Superior temporal gyrus (tissue), 1 donor: Measurements from ENCODE around the gene LRCH1.

Experiments
- DNase-seq: peaks from one replicate; pipeline ENCODE4 v3.0.0-alpha.2; 2016; ENCODE audit errors: extremely low spot score

The LRCH1 gene

GRCh38 chr13:46615888-46616531 is 63.0 kb downstream of the LRCH1 start:
- no peak for DNase-seq

GRCh38 chr13:46617229-46617721 is 64.3 kb downstream of the LRCH1 start:
- DNase-seq: no peak

- DNase-seq: no peak
These were observed 64.9 kb downstream of the LRCH1 start for GRCh38 chr13:46617885-46618284.

- DNase-seq: no peak
These were observed 65.8 kb downstream of the LRCH1 start for GRCh38 chr13:46618694-46619254.

DNA sequence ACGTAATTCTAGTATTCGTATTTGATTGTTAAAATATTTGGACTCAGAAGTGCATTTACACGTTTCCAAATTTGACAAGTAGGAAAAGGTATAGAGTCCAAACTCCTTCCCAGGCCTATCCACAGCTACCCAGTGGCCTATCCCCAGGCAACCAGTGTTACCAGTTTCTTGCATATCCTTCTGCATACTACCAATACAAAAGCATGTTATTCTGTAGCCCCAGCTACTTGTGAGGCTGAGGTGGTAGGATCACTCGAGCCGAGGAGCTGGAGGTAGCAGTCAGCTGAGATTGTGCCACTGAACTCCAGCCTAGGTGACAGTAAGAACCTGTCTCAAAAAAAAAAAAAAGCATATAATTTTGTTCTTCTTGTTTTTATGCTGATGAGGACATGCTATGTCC is 67.1 kb downstream of the LRCH1 start:
- no peak for DNase-seq

DNA sequence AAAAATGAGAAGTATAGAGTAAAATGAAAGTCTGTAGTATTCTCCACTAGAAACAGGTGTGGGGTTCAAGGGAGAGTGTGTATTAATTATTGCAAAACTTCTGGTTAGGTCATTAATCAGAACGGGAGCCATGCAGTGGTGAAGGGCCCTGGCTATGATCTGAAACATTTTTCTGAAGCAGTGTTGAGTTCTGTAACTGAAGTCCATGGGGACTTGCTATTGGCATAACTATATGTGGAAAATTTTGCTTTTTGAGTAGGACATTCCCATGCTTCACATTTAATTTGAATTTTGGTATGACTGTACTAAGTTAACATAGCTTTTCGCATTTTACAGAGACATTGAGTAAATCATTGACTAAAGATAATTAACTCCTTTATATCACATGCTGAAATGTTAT is 67.5 kb downstream of the LRCH1 start:
- no peak for DNase-seq

- DNase-seq: peak; percentile 32
These were observed 68.2 kb downstream of the LRCH1 start for GRCh38 chr13:46621133-46621532.

DNA sequence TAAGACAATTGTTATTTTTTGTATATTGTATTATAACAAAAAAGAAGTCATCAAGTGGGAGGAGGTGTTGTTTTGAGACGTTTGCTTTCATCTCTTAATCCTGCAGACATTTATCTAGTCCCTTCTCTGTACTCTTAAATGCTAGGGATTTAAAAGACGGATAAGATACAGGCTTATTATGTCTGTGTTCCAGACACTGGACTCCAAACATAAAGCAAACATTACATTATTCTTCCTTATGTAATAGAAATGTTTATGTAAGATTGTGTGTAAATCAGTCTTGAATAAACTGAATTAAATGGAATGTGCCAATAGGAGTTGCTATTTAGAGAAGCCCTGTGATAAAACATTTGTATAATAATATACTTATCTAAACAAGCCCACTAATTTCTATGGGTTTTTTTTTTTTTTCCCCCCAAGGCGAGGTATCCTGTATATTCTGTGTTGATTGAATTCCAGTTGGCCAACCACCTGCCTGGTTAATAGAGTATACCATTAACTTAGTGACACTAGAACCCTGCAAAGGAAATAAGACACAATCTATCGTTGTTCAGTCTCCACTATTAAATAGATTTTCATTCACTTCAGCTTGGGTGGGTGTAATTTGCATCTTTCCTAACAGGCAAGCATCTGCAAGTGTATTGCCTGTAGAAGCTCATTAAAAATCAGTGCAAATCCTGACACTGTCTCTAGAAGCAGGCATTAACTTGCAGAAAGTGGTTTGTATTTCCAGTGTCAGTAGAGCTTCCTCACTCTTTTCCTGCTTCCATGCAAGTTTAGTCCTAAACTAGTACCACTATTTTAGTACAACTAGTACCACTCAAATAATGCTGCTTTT is 69.0 kb downstream of the LRCH1 start:
- DNase-seq: peak; percentile 24

- DNase-seq: peak; percentile 81
These were observed 69.8 kb downstream of the LRCH1 start for GRCh38 chr13:46622630-46623256.

GRCh38 chr13:46624353-46624752 is 71.4 kb downstream of the LRCH1 start:
- DNase-seq: no peak

DNA sequence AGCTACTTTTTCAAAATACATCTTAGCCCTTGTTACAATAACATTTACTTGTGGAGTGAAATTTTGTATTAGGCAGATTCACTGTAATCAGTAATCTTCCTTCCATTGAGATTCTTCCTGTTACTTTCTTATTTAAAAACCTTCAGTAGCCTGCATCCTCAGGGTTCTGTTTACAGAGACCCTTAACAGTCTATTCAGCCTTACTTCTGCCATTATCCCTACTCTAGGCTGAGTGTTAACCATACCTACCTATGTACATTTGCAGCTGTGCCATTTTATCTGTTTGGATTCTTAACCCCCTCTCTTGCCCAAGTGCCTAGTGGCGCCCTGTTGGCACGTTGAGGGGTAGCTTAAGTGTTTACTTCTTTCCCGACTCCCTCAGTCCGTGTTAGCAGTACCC is 71.9 kb downstream of the LRCH1 start:
- DNase-seq: no peak

GRCh38 chr13:46627462-46627861 is 74.5 kb downstream of the LRCH1 start:
- DNase-seq: no peak

DNA sequence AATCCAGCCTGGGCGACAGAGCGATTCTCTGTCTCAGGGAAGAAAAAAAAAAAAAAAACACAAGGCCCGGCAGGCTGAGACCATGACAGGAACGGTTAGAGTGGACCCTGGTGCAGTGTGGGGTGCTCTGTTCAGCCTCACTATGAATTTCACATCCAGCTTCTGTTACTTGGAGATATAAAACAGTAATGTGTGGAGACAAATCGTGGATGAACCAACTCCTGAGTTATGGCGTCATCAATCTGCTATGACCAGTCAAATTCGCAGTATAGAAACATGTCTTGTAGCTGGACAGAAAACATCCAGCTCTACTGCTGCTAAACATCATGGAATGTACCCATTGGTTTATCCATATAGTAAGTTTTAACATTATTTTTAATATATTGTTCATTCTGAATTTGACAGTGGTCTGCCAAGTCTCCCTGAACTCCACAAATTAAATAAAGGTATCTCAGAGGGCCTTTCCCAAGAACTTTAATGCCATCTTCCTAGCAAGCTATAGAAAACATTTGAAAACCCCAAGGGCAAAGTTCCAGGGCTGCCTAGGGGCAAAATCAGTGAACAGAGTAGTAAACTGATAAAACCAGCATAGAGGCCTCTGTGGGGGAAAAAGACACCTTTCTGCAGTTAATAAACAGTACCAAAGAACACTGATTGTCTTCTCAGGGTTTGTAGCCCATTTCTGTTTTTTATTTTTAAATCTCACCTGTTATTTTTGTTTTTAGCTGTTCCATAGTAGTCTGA is 75.8 kb downstream of the LRCH1 start:
- no peak for DNase-seq

- DNase-seq: no peak
These were observed 76.9 kb downstream of the LRCH1 start for GRCh38 chr13:46629811-46630413.

- DNase-seq: peak; percentile 24
These were observed 77.6 kb downstream of the LRCH1 start for GRCh38 chr13:46630431-46631178.

DNA sequence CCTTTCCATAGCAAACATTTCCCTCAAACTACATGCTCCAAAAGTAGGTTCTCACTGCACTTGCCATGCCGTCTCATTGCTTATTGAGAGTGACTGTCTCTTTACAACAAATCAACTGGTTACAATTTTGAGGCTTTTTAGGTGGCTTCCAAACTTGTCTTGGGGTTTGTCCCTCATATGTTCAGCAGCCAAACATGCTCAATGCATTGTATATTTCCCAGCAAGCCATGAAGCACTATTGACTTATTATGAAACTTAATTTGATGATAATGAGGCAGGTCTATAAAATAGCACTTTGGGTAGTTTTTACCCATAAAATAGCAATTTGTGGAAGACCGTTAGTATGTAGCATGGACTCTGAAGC is 78.2 kb downstream of the LRCH1 start:
- no peak for DNase-seq

DNA sequence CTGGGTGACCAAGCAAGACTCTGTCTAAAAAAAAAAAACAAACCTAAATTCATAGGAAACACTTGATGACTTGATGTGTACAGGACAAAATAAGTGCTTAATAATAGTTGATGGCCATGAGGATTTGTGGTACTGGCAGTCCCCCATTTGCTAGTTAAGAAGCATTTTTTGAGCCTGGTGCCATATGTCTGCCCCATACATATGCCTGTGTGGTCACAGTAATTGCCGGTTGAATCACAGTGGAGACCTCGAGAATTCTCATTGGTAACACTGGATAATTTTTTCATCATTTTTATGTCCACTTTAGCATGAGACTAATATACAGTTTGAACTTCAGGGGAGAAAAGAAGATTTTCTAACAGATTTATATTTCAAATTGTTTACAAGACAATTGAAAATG is 79.2 kb downstream of the LRCH1 start:
- no peak for DNase-seq

- DNase-seq: no peak
These were observed 80.4 kb downstream of the LRCH1 start for GRCh38 chr13:46633416-46633815.

GRCh38 chr13:46636451-46636850 is 83.5 kb downstream of the LRCH1 start:
- no peak for DNase-seq

DNA sequence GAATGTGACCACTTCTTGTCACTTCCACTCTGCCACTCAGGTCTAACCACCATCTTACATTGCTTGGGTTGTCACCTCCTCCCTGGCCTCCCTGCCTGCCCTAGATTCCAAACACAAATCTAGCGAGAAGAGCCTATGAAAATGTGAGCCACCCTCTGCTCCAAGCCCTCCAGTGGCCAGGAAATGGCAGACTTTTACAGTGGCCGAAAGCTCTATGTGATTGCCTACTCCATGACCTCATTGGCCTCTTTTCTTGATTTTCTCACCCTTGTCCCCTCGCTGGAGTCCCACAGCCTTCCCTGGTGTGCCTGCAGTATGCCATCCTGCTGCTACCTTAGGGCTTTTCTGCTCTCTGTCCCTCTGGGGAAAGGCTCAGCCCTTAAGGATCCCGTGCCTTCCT is 84.2 kb downstream of the LRCH1 start:
- no peak for DNase-seq

DNA sequence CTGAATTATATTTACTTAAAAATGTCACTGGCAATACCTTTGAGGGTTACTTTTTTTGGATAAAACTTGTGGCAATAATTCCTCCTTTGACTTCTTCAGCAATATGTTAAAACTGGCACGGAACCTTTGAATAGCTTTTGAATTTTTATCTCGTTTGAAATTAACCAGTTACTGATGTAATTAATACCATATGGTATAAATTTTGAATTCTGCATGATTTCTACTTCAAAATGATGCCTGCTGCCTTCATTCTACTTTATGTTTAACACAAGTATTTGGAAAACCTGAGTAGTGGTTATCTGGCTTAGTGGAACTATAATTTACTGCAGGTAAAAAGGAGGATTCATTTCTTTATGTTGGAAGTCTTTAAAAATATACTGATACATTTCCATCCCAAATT is 85.3 kb downstream of the LRCH1 start:
- no peak for DNase-seq
